ENCODE results near the gene GRAP2.
"Not testable (repeated sequence)": the region's sequence is repeated elsewhere in the genome, so short reads cannot be mapped to it uniquely, and the experiment has no call there.

Gene GRAP2

DNA sequence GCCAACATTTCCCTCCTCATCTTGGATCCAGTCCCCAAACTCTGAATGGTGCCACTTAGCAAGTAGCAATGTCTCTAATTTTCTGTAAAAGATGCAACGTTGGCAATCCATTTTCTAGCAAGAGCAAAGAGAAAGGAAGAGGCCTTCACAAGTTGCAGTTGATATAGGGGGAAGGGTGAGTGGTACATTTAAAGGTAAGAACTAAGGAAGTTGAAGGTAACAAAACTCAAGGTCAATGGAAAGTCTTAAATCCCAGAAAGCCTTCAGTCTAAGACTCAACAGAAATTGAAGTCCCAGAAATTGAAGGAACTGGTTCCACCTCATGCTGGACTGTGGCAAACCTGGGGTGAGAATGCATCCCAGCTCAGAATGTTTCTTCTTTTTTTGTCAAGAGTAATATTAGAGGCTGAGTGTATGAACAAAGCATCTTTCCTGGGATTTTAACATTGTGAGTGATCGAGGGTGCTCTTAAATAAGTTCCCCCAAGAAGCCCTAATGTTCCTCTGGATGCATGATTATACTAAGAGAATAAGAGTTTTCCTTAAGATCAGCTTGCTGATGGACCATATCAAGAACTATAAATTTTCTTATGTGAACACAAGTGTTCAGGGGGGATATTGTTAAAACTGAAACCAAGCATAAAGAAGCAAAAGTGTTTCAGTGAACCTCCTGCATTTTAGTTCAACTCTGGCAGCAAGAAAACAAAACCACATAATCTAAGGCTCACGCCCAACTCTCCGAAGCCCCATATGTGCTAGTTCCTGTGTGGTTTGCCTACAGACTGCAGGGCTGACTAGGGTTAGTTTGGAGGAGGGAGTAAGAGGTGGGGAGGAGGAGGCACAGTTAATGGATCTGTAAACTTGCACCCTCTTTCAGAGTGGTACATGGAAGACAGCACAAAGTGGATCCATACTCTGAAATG lies at the start of gene GRAP2:
Gene GRAP2, plus strand, starts transcription at position 779 of the 922 bp plus-strand sequence. CDS start 46,023 bp downstream, outside the sequence.
- peaks cover 37% of the 10 kb centered on the region for H3K36me3 Mint-ChIP-seq (ENCODE audit: low read depth)
- DNase-seq (ENCODE audit: low spot score), result peak; percentile 69
- H3K4me1 Mint-ChIP-seq (ENCODE audit: low read depth), result peaks cover 17% of the 10 kb centered on the region
- H3K27me3 Mint-ChIP-seq (ENCODE audit: low read depth), result no peaks in the 10 kb centered on the region
- H3K9me3 Mint-ChIP-seq, result no peaks in the 10 kb centered on the region
- H3K27ac Mint-ChIP-seq, result peak within 1 kb of the TSS; percentile 96
- H3K4me3 Mint-ChIP-seq, result peak within 1 kb of the TSS; percentile 98

DNA sequence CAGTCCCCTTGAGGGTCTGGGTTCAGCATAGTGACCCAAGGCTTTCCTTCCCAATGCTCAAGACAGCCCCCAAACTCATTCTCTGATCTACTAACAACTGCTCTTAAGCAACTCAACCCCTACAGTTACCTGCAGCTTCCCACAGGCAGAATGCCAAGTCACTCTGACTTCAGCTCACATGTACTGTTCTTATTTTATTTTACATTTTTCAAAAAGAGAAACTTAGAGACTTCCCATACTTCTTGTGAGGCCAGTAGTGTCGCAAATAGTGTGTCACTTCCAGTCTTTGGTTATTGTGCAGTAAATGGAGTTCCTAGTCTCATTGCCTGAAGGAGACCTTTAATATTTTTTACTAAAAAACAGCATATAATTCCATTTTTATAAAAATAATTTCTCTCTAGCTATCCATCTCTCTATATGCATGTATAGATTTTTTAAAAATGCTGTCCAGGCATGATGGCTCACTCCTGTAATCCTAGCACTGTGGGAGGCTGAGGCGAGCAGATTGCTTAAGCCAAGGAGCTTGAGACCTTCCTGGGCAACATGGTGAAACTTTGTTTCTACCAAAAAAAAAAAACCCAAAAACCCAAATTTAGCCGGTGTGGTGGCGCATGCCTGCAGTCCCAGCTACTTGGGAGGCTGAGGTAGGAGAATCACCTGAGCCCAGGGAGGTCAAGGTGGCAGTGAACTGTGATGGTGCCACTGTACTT lies 49.1 kb upstream of the GRAP2 start:
- Mint-ChIP-seq H3K4me1 (ENCODE audit: low read depth) (no peaks in the 10 kb centered on the region), H3K4me3 (no peak overlapping the region), H3K27ac (no peak overlapping the region), H3K27me3 (ENCODE audit: low read depth) (peaks cover 27% of the 10 kb centered on the region), H3K36me3 (ENCODE audit: low read depth) (no peaks in the 10 kb centered on the region), H3K9me3 (no peaks in the 10 kb centered on the region)
- DNase-seq (ENCODE audit: low spot score), result no peak

DNA sequence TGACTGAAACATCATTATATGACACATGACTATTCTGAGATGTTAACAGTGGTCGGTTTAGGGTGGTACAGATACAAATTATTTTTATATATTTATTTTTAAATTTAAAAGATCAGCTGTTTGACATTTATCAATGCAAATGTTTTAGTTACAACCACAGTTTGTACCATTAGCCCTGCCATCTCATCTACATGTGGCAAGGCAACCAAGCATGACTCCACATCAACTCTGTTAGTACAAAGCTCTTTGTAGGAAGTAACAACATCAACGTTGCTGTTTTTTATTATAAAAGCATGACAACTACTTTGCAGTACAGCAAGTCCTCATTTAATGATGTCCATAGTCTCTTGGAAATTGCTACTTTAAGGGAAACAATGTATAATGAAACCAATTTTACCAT lies 48.1 kb upstream of the GRAP2 start:
- Mint-ChIP-seq H3K4me3 (no peak overlapping the region), H3K27ac (no peak overlapping the region), H3K36me3 (ENCODE audit: low read depth) (no peaks in the 10 kb centered on the region), H3K4me1 (ENCODE audit: low read depth) (no peaks in the 10 kb centered on the region), H3K27me3 (ENCODE audit: low read depth) (peaks cover 27% of the 10 kb centered on the region), H3K9me3 (no peaks in the 10 kb centered on the region)
- DNase-seq (ENCODE audit: low spot score), result no peak

DNA sequence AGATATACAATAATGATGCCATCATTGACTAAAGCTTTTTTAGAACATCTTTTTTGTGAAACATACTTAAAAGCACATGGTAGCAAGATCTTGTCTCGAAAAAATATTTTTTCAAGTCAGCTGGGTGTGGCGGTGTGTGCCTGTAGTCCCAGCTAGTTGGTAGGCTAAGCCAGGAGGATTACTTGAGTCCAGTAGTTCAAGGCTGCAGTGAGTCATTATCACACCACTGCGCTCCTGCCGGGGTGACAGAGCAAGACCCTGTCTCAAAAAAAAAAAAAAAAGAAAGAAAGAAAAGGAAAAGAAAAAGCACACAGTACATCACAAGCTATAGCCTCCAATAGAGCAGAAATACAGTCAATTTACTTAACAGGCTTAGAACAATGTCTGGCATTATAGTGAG lies 44.3 kb upstream of the GRAP2 start:
- H3K36me3 Mint-ChIP-seq (ENCODE audit: low read depth), result no peaks in the 10 kb centered on the region
- peaks cover 12% of the 10 kb centered on the region for H3K27me3 Mint-ChIP-seq (ENCODE audit: low read depth)
- H3K27ac Mint-ChIP-seq, result no peak overlapping the region
- peaks cover 12% of the 10 kb centered on the region for H3K4me1 Mint-ChIP-seq (ENCODE audit: low read depth)
- no peak overlapping the region for H3K4me3 Mint-ChIP-seq
- H3K9me3 Mint-ChIP-seq, result no peaks in the 10 kb centered on the region
- DNase-seq (ENCODE audit: low spot score), result no peak

DNA sequence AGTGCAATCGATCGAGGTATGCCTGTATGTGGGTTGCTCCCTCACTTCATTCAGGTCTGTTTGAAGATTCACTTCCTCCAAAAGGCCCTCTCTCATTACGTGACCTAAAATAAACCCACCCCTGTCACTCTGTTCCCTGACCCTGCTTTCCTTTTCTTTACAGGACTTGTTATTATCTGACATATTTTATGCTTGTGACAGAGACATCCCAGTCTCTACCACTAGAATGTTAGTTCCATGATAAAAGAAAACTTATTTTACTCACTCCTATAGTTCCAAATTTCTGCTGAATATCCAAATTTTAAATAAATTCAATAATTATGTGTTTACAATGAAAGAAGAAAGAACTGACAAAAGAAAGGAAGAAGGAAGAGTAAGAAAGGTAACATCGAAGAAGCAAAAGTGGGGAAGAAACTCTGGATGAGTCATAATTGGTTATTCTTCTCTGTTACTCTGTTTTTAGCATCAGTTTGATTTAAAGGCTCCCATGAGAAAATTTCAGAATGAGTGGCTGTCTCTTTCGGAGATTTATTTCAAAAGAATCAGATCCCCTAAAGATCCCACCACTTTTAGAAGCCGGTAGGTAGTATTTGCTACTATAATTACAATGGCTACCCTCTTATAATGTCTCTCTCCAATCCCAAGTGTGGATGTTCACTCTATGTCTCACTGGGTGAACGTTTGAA lies 40.8 kb upstream of the GRAP2 start:
- peaks cover 9% of the 10 kb centered on the region for H3K27me3 Mint-ChIP-seq (ENCODE audit: low read depth)
- H3K4me1 Mint-ChIP-seq (ENCODE audit: low read depth), result peaks cover 12% of the 10 kb centered on the region
- H3K27ac Mint-ChIP-seq, result no peak overlapping the region
- no peak for DNase-seq (ENCODE audit: low spot score)
- no peaks in the 10 kb centered on the region for H3K36me3 Mint-ChIP-seq (ENCODE audit: low read depth)
- H3K4me3 Mint-ChIP-seq, result peak overlapping the region; percentile 18
- H3K9me3 Mint-ChIP-seq, result no peaks in the 10 kb centered on the region

DNA sequence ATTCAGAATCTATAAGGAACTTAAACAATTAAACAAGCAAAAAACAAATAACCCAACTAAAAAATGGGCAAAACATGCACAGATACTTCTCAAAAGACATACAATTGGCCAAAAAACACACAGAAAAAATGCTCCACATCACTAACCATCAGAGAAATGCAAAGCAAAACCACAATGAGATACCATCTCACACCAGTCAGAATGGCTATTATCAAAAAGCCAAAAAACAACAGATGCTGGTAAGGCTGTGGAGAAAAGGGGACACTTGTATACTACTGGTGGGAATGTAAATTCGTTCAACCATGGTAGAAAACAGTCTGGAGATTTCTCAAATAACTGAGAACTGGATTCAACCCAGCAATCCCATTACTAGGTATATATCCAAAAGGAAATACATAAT lies 32.1 kb upstream of the GRAP2 start:
- Mint-ChIP-seq H3K36me3 (ENCODE audit: low read depth) (no peaks in the 10 kb centered on the region), H3K9me3 (peaks cover 3% of the 10 kb centered on the region), H3K27ac (no peak overlapping the region), H3K27me3 (ENCODE audit: low read depth) (peaks cover 14% of the 10 kb centered on the region), H3K4me3 (no peak overlapping the region), H3K4me1 (ENCODE audit: low read depth) (peaks cover 11% of the 10 kb centered on the region)
- DNase-seq (ENCODE audit: low spot score), result no peak

DNA sequence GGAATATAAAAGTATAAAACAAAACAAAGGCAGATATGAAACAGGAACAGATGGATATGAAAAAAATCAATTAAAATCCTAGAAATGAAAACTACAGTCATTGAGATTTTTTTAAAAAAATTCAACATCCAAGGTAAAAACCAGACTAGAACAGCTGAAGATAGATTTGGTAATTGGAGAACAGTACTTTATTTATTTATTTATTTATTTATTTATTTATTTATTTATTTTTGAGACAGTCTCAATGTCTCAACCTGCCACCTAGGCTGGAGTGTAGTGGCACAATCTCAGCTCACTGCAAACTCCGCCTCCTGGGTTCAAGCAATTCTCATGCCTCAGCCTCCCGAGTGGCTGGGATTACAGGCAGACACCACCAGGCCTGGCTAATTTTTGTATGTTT lies 31.1 kb upstream of the GRAP2 start:
- not testable (repeated sequence) for H3K36me3 Mint-ChIP-seq (ENCODE audit: low read depth); H3K4me3 Mint-ChIP-seq; H3K9me3 Mint-ChIP-seq; DNase-seq (ENCODE audit: low spot score); H3K27ac Mint-ChIP-seq
- peaks cover 16% of the 10 kb centered on the region for H3K27me3 Mint-ChIP-seq (ENCODE audit: low read depth)
- peaks cover 11% of the 10 kb centered on the region for H3K4me1 Mint-ChIP-seq (ENCODE audit: low read depth)

DNA sequence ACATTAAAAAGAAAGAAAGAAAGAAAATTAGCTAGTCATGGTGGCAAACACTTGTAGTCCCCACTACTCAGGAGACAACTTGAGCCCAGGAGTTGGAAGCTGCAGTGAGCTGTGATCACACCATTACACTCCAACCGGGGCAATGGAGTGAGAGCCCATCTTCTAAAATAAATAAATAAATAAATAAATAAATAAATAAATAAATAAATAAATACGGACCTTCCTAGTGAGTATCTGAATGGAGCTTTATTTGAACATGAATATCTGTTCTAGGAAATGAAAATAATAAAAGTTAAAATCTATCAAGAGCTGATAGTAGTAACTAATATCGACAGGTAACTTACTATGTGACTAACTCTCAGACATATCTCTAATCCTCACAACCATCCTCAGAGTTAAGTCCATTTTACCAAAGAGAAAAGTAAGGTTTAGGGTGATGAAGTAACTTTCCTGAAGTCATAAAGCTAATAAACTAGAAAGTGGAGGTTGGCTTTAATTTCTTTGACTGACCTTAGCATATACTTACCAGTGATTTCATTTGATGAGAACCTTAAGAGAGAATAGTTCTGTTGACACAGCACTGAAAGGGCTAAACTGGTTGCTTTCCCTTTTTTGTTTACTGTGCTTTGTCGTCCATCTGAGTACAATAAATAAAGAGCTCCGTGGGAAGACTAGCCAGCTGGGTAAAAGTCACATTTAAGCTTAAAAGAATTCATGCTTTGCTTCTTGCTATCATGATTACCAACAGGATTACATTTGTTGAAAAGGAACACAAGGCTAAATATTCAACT lies 29.7 kb upstream of the GRAP2 start:
- Mint-ChIP-seq H3K27ac (no peak overlapping the region), H3K4me3 (no peak overlapping the region), H3K4me1 (ENCODE audit: low read depth) (peaks cover 11% of the 10 kb centered on the region), H3K27me3 (ENCODE audit: low read depth) (peaks cover 10% of the 10 kb centered on the region), H3K9me3 (peaks cover 3% of the 10 kb centered on the region), H3K36me3 (ENCODE audit: low read depth) (no peaks in the 10 kb centered on the region)
- no peak for DNase-seq (ENCODE audit: low spot score)

DNA sequence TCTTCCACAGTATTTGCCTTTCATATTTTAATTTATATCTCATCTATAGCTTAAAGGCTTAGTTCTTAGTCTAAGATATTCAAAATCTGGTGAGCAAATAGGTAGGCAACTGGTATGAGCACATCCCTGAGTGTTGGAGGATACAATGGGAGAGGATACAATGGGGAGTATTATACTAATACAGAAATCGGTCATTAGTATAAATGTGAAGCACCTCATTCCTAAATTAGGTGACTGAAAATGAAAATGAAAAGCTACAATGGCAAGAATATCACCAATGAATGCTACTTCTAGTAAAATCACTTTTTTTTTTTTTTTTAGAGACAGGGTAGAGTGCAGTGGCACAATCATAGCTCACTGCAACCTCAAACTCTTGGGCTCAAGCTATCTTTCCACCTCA lies 28.3 kb upstream of the GRAP2 start:
- no peaks in the 10 kb centered on the region for H3K36me3 Mint-ChIP-seq (ENCODE audit: low read depth)

DNA sequence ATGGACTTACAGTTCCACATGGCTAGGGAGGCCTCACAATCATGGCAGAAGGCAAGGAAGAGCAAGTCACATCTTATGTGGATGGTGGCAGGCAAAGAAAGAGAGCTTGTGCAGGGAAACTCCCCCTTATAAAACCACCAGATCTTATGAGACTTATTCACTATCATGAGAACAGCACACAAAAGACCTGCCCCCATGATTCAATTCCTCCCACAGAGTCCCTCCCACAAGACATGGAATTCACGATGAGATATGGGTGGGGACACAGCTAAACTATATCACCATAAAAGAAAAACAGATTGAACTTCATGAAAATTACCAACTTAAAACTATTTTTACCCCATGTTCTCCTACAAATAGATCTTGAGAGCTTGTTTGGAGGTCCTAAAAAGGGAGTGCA lies 26.9 kb upstream of the GRAP2 start:
- H3K36me3 Mint-ChIP-seq (ENCODE audit: low read depth), result no peaks in the 10 kb centered on the region
- H3K4me3 Mint-ChIP-seq, result no peak overlapping the region
- no peak for DNase-seq (ENCODE audit: low spot score)
- H3K27me3 Mint-ChIP-seq (ENCODE audit: low read depth), result peaks cover 12% of the 10 kb centered on the region
- H3K27ac Mint-ChIP-seq, result no peak overlapping the region
- H3K4me1 Mint-ChIP-seq (ENCODE audit: low read depth), result peaks cover 9% of the 10 kb centered on the region
- H3K9me3 Mint-ChIP-seq, result peaks cover 3% of the 10 kb centered on the region

More for the DNA sequence above, 28.3 kb upstream of the GRAP2 start:
- Mint-ChIP-seq H3K27ac (no peak overlapping the region), H3K4me3 (no peak overlapping the region), H3K4me1 (ENCODE audit: low read depth) (peaks cover 11% of the 10 kb centered on the region), H3K9me3 (peaks cover 3% of the 10 kb centered on the region), H3K27me3 (ENCODE audit: low read depth) (peaks cover 7% of the 10 kb centered on the region)
- DNase-seq (ENCODE audit: low spot score), result no peak

DNA sequence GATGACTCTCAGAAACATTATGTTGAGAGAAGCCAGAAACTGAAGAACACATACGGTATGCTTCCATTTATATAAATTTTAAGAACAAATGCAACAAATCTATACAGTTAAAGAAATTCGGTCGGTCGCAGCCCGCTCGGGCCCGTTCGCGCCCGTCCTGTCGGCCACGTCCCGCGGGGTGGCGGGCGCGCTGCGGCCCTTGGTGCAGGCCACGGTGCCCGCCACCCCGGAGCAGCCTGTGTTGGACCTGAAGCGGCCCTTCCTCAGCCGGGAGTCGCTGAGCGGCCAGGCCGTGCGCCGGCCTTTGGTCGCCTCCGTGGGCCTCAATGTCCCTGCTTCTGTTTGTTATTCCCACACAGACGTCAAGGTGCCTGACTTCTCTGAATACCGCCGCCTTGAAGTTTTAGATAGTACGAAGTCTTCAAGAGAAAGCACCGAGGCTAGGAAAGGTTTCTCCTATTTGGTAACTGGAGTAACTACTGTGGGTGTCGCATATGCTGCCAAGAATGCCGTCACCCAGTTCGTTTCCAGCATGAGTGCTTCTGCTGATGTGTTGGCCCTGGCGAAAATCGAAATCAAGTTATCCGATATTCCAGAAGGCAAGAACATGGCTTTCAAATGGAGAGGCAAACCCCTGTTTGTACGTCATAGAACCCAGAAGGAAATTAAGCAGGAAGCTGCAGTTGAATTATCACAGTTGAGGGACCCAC lies 25.6 kb upstream of the GRAP2 start:
- H3K36me3 Mint-ChIP-seq (ENCODE audit: low read depth); H3K27ac Mint-ChIP-seq; H3K4me3 Mint-ChIP-seq; DNase-seq (ENCODE audit: low spot score); H3K4me1 Mint-ChIP-seq (ENCODE audit: low read depth); H3K9me3 Mint-ChIP-seq: not testable (repeated sequence)
- peaks cover 12% of the 10 kb centered on the region for H3K27me3 Mint-ChIP-seq (ENCODE audit: low read depth)

DNA sequence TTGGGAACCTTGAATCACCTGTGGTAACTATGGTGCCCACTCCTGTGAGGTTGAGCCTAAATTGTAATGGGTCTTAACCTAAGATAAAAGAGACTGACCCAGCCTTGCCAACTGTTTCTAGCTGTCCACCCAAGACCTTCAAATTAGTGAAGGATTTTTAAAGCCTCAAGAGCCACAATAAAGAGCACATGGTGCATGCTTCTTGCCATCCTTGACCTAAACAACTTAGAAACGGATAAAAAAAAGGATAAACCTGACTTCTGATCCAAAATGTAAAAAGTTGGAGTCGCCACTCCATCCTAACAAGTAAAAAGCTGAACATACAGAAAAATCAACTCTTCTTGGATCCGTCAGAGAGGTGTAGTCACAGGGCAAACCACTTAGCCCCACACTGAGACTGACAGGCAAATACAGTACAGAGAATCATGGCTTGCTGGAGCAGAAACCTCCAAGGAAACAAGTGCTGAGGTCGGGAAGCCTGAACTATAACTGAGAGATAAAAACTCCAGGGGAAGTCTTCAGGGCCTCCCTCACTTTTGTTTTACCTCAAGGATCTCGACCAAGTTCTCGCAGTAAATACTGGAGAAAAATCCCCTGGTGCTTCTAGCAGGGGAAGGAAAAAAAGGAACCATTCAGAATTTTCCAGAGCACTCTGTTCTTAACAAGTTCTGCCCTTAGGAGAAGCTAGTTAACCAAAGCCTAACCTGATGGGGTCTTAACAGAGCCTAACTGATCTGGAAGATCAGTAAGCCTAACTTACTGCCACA lies 23.6 kb upstream of the GRAP2 start:
- no peaks in the 10 kb centered on the region for H3K9me3 Mint-ChIP-seq
- peaks cover 12% of the 10 kb centered on the region for H3K27me3 Mint-ChIP-seq (ENCODE audit: low read depth)
- DNase-seq (ENCODE audit: low spot score), result no peak
- peaks cover 5% of the 10 kb centered on the region for H3K4me1 Mint-ChIP-seq (ENCODE audit: low read depth)
- H3K27ac Mint-ChIP-seq, result no peak overlapping the region
- H3K4me3 Mint-ChIP-seq, result no peak overlapping the region
- H3K36me3 Mint-ChIP-seq (ENCODE audit: low read depth), result no peaks in the 10 kb centered on the region

All from T-helper 2 cell treated with Interferon-gamma antibody and Interleukin-4, amounts not matched to agents 5 μg/mL and 100 μg/mL, for 36 hours (primary cell).